PC-9 (cell line): ENCODE data around the gene XRCC5. TPM values are rescaled to one million over a fixed set of nuclear protein-coding genes. Genes with fewer than 3 reads are reported as not detected.

Experiments
- Bru-seq: library from RNA; stranded (reverse); fragments of 400-500 nt; gene quantifications from one replicate; lab custom pipeline; 2021; lab: Mats Ljungman, UMichigan
- BruChase-seq, 2 experiments: library from RNA; stranded (reverse); fragments of 400-500 nt; gene quantifications; one replicate each; lab custom pipeline; 2021; lab: Mats Ljungman, UMichigan
- BruUV-seq: library from RNA; stranded (reverse); fragments of 400-500 nt; replicated peaks from 2 replicates; lab custom pipeline; 2021; lab: Mats Ljungman, UMichigan
- CTCF ChIA-PET: fragments of 300-600 bp; sonication (Branson Sonifier 250); formaldehyde crosslinking; loops from one replicate; lab custom pipeline; 2022; ENCODE audit warnings: antibody characterized with exemption; lab: Charles Lee
- POLR2A ChIA-PET: fragments of 300-600 bp; sonication (Branson Sonifier 250); formaldehyde crosslinking; loops from one replicate; lab custom pipeline; 2022; ENCODE audit warnings: antibody characterized with exemption; ENCODE audit not compliant: unreplicated experiment; lab: Charles Lee
- DNase-seq, 2 experiments: peaks; one replicate each; pipeline versions ENCODE4 v3.0.0 to v3.0.0-alpha.2; 2015 to 2022; ENCODE audit warnings: mixed read lengths in 1 of 2
- H2AFZ ChIP-seq: fragments of 200-600 bp; sonication (generic); 2 replicates; pipeline ENCODE4 v1.8.1; 2017; ENCODE audit warnings: antibody characterized with exemption
- H3F3A ChIP-seq: fragments of 200-600 bp; sonication (generic); 2 replicates; pipeline ENCODE4 v1.8.1; 2017; ENCODE audit warnings: antibody characterized with exemption, mild to moderate bottlenecking, low read depth; ENCODE audit not compliant: insufficient read depth
- H3K27ac ChIP-seq: fragments of 200-600 bp; sonication (generic); 2 replicates; pipeline ENCODE4 v1.6.1; 2016; ENCODE audit warnings: mixed run types
- H3K27me3 ChIP-seq: fragments of 200-600 bp; sonication (generic); 2 replicates; pipeline ENCODE4 v1.6.1; 2016; ENCODE audit warnings: low read depth, mixed run types; ENCODE audit not compliant: insufficient read depth
- H3K36me3 ChIP-seq: fragments of 200-600 bp; sonication (generic); 2 replicates; pipeline ENCODE4 v1.6.1; 2016; ENCODE audit warnings: low read depth, mixed run types
- H3K4me1 ChIP-seq: fragments of 200-600 bp; sonication (generic); replicated peaks from 2 replicates; pipeline ENCODE4 v1.6.1; 2016; ENCODE audit warnings: mixed run types; ENCODE audit not compliant: insufficient read depth
- H3K4me2 ChIP-seq: fragments of 200-600 bp; sonication (generic); 2 replicates; pipeline ENCODE4 v1.6.1; 2017; ENCODE audit warnings: mixed run types
- H3K4me3 ChIP-seq: fragments of 200-600 bp; sonication (generic); 2 replicates; pipeline ENCODE4 v1.6.1; 2016; ENCODE audit warnings: mixed run types
- H3K79me2 ChIP-seq: fragments of 200-600 bp; sonication (generic); 2 replicates; pipeline ENCODE4 v1.6.1; 2017; ENCODE audit warnings: low read depth, mixed run types
- H3K9me2 ChIP-seq: fragments of 200-600 bp; sonication (generic); 2 replicates; pipeline ENCODE4 v1.8.1; 2017; ENCODE audit warnings: mild to moderate bottlenecking; ENCODE audit not compliant: insufficient read depth
- H3K9me3 ChIP-seq: fragments of 200-600 bp; sonication (generic); 2 replicates; pipeline ENCODE4 v1.8.1; 2016; ENCODE audit warnings: low read depth; ENCODE audit not compliant: insufficient read depth
- H4K20me1 ChIP-seq: fragments of 200-600 bp; sonication (generic); 2 replicates; pipeline ENCODE4 v1.8.1; 2017; ENCODE audit not compliant: insufficient read depth
- EZH2 ChIP-seq: fragments of 200-600 bp; sonication (generic); IDR thresholded peaks from 2 replicates; pipeline ENCODE4 v1.8.0; 2017; ENCODE audit warnings: antibody characterized with exemption, low read depth
- intact Hi-C: fragments of 100-400 bp; cut with micrococcal nuclease; formaldehyde crosslinking; loops from one replicate; pipeline ENCODE4 v1.10.0; 2022; ENCODE audit not compliant: unreplicated experiment
- long read RNA-seq: library from polyadenylated mRNA; stranded (forward); transcript quantifications from one replicate; pipeline ENCODE4 v2.0.0, GENCODE V29; 2022
- total RNA-seq: library from RNA; stranded (reverse); gene quantifications from 2 replicates; pipeline ENCODE4 v1.2.3, GENCODE V29; 2021
- TF ChIP-seq, protein P1 (sequence below): fragments of 200-600 bp; sonication (generic); conservative IDR thresholded peaks from 2 replicates; pipeline ENCODE4 v1.6.1; 2017; ENCODE audit warnings: mixed run types, antibody characterized with exemption, mild to moderate bottlenecking, moderate library complexity

XRCC5 gene
- 242 and 275 TPM in 2 replicates for total RNA-seq
- Bru-seq, nascent RNA = percentile 97 among the genes with signal in this experiment
- percentile 92 among the genes with signal in this experiment for BruChase-seq, experiment 1, labeled RNA remaining after a 2-hour chase
- percentile 94 among the genes with signal in this experiment for BruChase-seq, experiment 2, labeled RNA remaining after a 6-hour chase
- long read RNA-seq, transcript XRCC5-201 (21 exons, 3,428 nt) = major isoform, 446 of 493 reads
- long read RNA-seq, partial matches to known transcripts = 25 of 493 reads
- long read RNA-seq, other reads (novel, unspliced or antisense) = 22 of 493 reads

- CTCF ChIA-PET = interaction anchor here (0.7 to 1.0 kb wide), 4 partner anchors 10 to 586 kb away, joined by 3 to 11 read pairs (median 3); partner anchors contain the start of gene IGFBP5
- peak; percentile 92 to 97 for DNase-seq
- TF ChIP-seq, protein P1, sequence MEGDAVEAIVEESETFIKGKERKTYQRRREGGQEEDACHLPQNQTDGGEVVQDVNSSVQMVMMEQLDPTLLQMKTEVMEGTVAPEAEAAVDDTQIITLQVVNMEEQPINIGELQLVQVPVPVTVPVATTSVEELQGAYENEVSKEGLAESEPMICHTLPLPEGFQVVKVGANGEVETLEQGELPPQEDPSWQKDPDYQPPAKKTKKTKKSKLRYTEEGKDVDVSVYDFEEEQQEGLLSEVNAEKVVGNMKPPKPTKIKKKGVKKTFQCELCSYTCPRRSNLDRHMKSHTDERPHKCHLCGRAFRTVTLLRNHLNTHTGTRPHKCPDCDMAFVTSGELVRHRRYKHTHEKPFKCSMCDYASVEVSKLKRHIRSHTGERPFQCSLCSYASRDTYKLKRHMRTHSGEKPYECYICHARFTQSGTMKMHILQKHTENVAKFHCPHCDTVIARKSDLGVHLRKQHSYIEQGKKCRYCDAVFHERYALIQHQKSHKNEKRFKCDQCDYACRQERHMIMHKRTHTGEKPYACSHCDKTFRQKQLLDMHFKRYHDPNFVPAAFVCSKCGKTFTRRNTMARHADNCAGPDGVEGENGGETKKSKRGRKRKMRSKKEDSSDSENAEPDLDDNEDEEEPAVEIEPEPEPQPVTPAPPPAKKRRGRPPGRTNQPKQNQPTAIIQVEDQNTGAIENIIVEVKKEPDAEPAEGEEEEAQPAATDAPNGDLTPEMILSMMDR = no peak
- no peak for TF ChIP-seq EZH2
- intact Hi-C loops = no loop called here
- peaks cover 17% of the 10 kb centered on the region for H4K20me1 ChIP-seq
- peaks cover 18% of the 10 kb centered on the region for H3K4me1 ChIP-seq
- BruUV-seq = no TSS peak
- H3K79me2 ChIP-seq = peaks cover 40% of the 10 kb centered on the region
- H3K27ac ChIP-seq = peak within 1 kb of the TSS; percentile 54
- H3K9me3 ChIP-seq = no peaks in the 10 kb centered on the region
- H2AFZ ChIP-seq = peak within 1 kb of the TSS; percentile 88
- POLR2A ChIA-PET = interaction anchor here (0.6 to 0.7 kb wide), 2 partner anchors 27 to 301 kb away, joined by 3 to 5 read pairs; no protein-coding TSS in a partner anchor
- H3K36me3 ChIP-seq = peaks cover 35% of the 10 kb centered on the region
- no peaks in the 10 kb centered on the region for H3K27me3 ChIP-seq
- peak within 1 kb of the TSS; percentile 71 for H3K4me3 ChIP-seq
- H3K4me2 ChIP-seq = peak within 1 kb of the TSS; percentile 87
- no peaks in the 10 kb centered on the region for H3K9me2 ChIP-seq
- peaks cover 41% of the 10 kb centered on the region for H3F3A ChIP-seq
These were observed at the start of gene XRCC5 for GRCh38 chr2:216108967-216109921. XRCC5 (plus strand) TSS chr2:216109348; CDS start chr2:216109437, 89 bp downstream.

DNA sequence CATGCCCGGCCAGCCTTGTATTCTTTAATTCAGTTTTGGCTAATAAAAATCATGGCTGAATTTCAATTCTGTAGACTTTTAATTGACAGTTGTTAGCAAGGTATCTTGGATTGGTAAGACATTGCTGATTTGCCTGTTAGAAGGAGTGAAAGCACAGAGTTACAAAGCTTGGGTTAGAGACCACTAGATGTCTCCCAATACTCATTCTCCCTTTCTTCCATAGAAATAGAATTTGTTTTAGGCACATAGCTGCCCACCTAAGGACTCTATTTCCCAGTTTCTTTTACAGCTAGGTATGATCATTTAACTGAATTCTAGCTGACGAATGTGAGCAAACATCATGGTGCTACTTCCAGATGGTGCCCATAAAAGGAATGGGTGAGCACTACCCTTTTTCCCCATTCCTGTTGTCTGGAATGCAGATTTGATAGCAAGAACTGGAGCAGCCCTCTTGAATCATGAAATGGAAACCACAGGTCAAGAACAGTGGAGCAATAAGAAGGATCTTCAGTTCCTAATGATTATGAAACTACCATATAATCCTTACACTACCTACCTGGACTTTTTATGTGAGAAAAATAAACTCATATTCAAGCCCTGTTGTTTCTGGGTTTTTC, 45.0 kb upstream of the XRCC5 start:
- Histone ChIP-seq H3K4me1 (no peaks in the 10 kb centered on the region), H3K9me2 (no peaks in the 10 kb centered on the region; the same call in 1 of the 2 replicates), H4K20me1 (no peaks in the 10 kb centered on the region), H3K4me3 (no peak overlapping the region), H3K9me3 (0 out of 2 replicates have a peak, but pooled peaks cover 2% of the 10 kb centered on the region), H3K27ac (no peak overlapping the region), H2AFZ (no peak overlapping the region), H3K4me2 (no peak overlapping the region), H3K27me3 (no peaks in the 10 kb centered on the region), H3F3A (no peaks in the 10 kb centered on the region), H3K36me3 (no peaks in the 10 kb centered on the region), H3K79me2 (no peaks in the 10 kb centered on the region)
- ChIA-PET POLR2A (no interaction called here), CTCF (interaction anchor here (0.6 kb wide), 1 partner anchor 115 kb away, joined by 5 read pairs; no protein-coding TSS in a partner anchor)
- BruUV-seq = no TSS peak
- TF ChIP-seq EZH2 = no peak
- TF ChIP-seq, protein P1 = no peak
- no peak for DNase-seq
- intact Hi-C loops = no loop called here

GRCh38 chr2:216064665-216065064, 44.5 kb upstream of the XRCC5 start:
- H3F3A ChIP-seq = no peaks in the 10 kb centered on the region
- H3K4me2 ChIP-seq = no peak overlapping the region
- no peak overlapping the region for H2AFZ ChIP-seq
- H3K27ac ChIP-seq = no peak overlapping the region
- BruUV-seq = no TSS peak
- H3K9me3 ChIP-seq = 0 out of 2 replicates have a peak, but pooled peaks cover 3% of the 10 kb centered on the region
- H3K79me2 ChIP-seq = no peaks in the 10 kb centered on the region
- no peaks in the 10 kb centered on the region for H3K36me3 ChIP-seq
- intact Hi-C loops = no loop called here
- no peak for DNase-seq
- POLR2A ChIA-PET = no interaction called here
- H3K4me3 ChIP-seq = no peak overlapping the region
- CTCF ChIA-PET = interaction anchor here (0.6 kb wide), 1 partner anchor 116 kb away, joined by 5 read pairs; no protein-coding TSS in a partner anchor
- no peaks in the 10 kb centered on the region for H3K27me3 ChIP-seq
- H4K20me1 ChIP-seq = no peaks in the 10 kb centered on the region
- no peaks in the 10 kb centered on the region; the same call in 1 of the 2 replicates for H3K9me2 ChIP-seq
- TF ChIP-seq, protein P1 = no peak
- TF ChIP-seq EZH2 = no peak
- H3K4me1 ChIP-seq = no peaks in the 10 kb centered on the region
